Mammary epithelial cell (primary cell): ENCODE data around the gene TRIM17.

ENCODE experiments used
- CTCF ChIP-seq, 2 donors: IDR thresholded peaks in 1 of 2; conservative IDR thresholded peaks in 1 of 2; 2 replicates each; pipeline ENCODE4 v1.5.1; 2011 to 2012; ENCODE audit warnings: inconsistent platforms in 2 of 2, low read length in 2 of 2, mild to moderate bottlenecking in 2 of 2, control low read depth in 1 of 2, low read depth in 1 of 2; ENCODE audit not compliant: insufficient read depth in 1 of 2; ENCODE audit errors: extremely low read depth in 1 of 2
- EZH2 ChIP-seq: IDR thresholded peaks from 2 replicates; pipeline ENCODE4 v1.6.1; 2012; ENCODE audit warnings: low read length, inconsistent platforms, borderline replicate concordance

GRCh38 chr1:228403231-228403631 is 13.4 kb downstream of the TRIM17 start:
- TF ChIP-seq CTCF (conservative IDR thresholded peaks at IDR 0.05 in 1 of 2, IDR thresholded peaks at IDR 0.05 in 1 of 2; ENCODE audit: extremely low read depth in 1 of 2, insufficient read depth in 1 of 2, low read depth in 1 of 2, low read length in 2 of 2) (no peak), EZH2 (no peak)
